SU-DHL-6 (cell line): Measurements from ENCODE around the gene EPHA5.

Experiments
- EZH2phosphoT487 ChIP-seq: fragments of 200-600 bp; sonication (generic), shearing (Covaris generic); conservative IDR thresholded peaks from 2 replicates; pipeline ENCODE4 v1.6.1; 2018; ENCODE audit warnings: mild to moderate bottlenecking, antibody characterized with exemption, low read length, moderate library complexity, mixed read lengths
- TF ChIP-seq, protein P1 (sequence below): fragments of 200-600 bp; sonication (generic); IDR thresholded peaks from one replicate; pipeline ENCODE4 v1.5.1; 2017; ENCODE audit warnings: antibody characterized with exemption, mild to moderate bottlenecking, low read length, moderate library complexity; ENCODE audit not compliant: insufficient read depth, poor library complexity, severe bottlenecking

GRCh38 chr4:65665771-65666523 lies 4.3 kb downstream of the EPHA5 start:
- TF ChIP-seq, protein P1, sequence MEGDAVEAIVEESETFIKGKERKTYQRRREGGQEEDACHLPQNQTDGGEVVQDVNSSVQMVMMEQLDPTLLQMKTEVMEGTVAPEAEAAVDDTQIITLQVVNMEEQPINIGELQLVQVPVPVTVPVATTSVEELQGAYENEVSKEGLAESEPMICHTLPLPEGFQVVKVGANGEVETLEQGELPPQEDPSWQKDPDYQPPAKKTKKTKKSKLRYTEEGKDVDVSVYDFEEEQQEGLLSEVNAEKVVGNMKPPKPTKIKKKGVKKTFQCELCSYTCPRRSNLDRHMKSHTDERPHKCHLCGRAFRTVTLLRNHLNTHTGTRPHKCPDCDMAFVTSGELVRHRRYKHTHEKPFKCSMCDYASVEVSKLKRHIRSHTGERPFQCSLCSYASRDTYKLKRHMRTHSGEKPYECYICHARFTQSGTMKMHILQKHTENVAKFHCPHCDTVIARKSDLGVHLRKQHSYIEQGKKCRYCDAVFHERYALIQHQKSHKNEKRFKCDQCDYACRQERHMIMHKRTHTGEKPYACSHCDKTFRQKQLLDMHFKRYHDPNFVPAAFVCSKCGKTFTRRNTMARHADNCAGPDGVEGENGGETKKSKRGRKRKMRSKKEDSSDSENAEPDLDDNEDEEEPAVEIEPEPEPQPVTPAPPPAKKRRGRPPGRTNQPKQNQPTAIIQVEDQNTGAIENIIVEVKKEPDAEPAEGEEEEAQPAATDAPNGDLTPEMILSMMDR: no peak
- TF ChIP-seq EZH2phosphoT487: no peak
